ENCODE measurements around the gene COBL. TPM values are rescaled to one million over a fixed set of nuclear protein-coding genes. Genes with fewer than 3 reads are reported as not detected.

Gene COBL
- total and polyA plus RNA-seq, 8 donors = 7.4 to 32.0 (median 16.8) TPM

- no peak for TF ChIP-seq CTCF (IDR thresholded peaks at IDR 0.05)
- Histone ChIP-seq H3K9me3 (no peaks in the 10 kb centered on the region), H3K27ac (no peak overlapping the region), H3K4me3 (no peak overlapping the region), H3K4me1 (peaks cover 23 to 54% (median 28%) of the 10 kb centered on the region in 3 donors), H3K36me3 (peaks cover 0 to 12% (median 0%) of the 10 kb centered on the region in 3 donors), H3K27me3 (no peaks in the 10 kb centered on the region)
- ATAC-seq (no peak), DNase-seq (no peak), FAIRE-seq (no peak)
- intact Hi-C loops (cut with DNase I) = no loop called here
- 88 to 92% methylated on average over 13 of the region's 13 CpGs for WGBS, 2 donors
Observed at GRCh38 chr7:51029131-51029530, 287.5 kb downstream of the COBL start.

DNA sequence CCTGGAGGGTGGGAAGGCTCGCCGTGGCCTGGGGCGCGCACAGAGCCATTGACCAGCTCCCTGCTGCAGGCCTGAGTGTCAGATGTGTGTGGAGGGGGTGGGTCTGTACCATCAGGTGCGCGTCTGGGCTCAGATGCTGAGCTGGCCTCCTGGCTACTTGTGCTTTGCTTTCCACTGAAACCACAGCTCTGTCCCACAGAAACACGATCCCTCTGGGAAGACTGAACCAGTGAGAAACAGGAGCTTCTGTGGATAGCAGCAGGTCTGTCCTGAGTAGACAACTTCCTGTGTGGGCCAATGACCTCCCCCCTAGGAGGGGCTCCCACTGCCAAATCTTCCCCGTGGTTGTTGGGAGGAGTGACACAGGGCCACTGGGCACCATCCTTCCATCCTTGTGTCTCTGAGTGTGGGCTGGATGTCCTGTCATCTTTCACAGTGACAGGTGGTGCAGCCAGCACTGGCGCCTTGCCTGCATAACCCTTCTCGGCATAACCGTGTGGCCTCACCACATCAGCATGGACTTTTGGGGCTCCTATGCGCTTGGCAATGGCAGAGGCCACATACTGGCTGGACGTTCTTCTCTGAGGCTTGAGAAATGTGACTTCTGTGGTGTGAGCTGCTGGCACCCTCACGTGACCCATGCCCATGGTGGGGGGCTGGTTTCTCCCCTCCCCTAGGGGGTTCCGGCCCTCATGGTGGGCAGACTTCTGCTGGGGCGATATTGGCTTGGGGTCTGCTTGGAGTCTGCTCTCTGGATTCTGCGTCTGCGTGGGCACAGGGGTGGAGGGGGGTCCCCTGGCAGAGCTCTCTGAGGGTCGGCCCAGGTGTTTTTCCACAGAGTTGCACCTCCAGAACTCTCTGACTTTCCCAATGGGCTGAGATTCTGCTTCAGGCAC, 288.4 kb downstream of the COBL start:
- FAIRE-seq = no peak
- no peak for TF ChIP-seq CTCF (IDR thresholded peaks at IDR 0.05)
- no peak overlapping the region for H3K4me3 ChIP-seq
- no peak for ATAC-seq
- H3K27me3 ChIP-seq = no peaks in the 10 kb centered on the region
- intact Hi-C loops (cut with DNase I) = no loop called here
- H3K9me3 ChIP-seq = no peaks in the 10 kb centered on the region
- 92 to 96% methylated on average over 19 of the region's 19 CpGs for WGBS, 2 donors
- H3K36me3 ChIP-seq = peaks cover 0 to 12% (median 0%) of the 10 kb centered on the region in 3 donors
- H3K4me1 ChIP-seq = peaks cover 13 to 44% (median 19%) of the 10 kb centered on the region in 3 donors
- no peak for DNase-seq
- no peak overlapping the region for H3K27ac ChIP-seq

DNA sequence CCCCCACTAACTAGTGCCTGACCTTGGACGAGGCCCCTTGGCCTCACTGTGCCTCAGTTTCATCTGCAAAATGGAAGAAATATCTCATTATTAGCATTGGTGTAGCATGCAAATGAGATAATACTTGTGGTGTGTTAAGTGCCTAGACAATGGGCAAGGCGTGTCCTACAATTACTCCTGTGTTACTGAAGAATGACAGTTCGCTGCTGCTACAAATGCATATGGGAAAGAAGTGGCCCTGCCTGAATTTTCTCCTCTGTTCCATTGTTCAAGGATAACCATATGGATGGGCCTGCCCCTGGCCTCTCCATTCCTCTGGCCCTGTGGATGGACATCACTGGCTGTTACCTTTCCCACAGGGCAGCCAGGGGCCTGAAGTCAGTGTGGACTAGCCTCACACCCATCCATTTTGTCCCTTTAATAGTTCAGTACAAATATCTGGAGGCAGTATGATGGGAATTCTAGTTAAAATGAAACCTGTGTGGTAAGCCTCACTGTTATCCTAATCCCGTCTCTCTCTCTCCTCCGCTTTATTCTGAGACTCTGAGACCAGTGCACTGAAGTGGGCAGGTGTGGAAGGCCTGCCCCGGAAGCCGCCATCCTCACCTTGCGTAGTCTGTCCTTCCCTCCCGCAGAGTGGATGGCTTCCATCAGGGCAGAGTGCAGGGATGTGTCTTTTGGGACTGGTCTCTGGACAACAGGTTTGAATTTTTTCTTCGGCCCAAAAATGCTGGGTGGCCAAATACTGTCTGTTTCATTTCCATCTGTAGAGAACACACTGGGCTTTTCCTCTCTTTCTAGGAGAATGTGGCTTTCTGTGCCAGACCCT, 289.3 kb downstream of the COBL start:
- intact Hi-C loops (cut with DNase I) = no loop called here
- Histone ChIP-seq H3K4me1 (peaks cover 9 to 36% (median 11%) of the 10 kb centered on the region in 3 donors), H3K27me3 (no peaks in the 10 kb centered on the region), H3K4me3 (no peak overlapping the region), H3K27ac (no peak overlapping the region), H3K36me3 (peaks cover 0 to 12% (median 0%) of the 10 kb centered on the region in 3 donors), H3K9me3 (no peaks in the 10 kb centered on the region)
- WGBS, 2 donors = 94 to 97% methylated on average over 10 of the region's 10 CpGs
- ATAC-seq (no peak), DNase-seq (no peak), FAIRE-seq (no peak)
- no peak for TF ChIP-seq CTCF (IDR thresholded peaks at IDR 0.05)

- no peak for ATAC-seq
- H3K36me3 ChIP-seq = peaks cover 0 to 12% (median 0%) of the 10 kb centered on the region in 3 donors
- 96 to 98% methylated on average over 12 of the region's 12 CpGs for WGBS, 2 donors
- H3K9me3 ChIP-seq = no peaks in the 10 kb centered on the region
- no peak for DNase-seq
- intact Hi-C loops (cut with DNase I) = no loop called here
- no peak for TF ChIP-seq CTCF (IDR thresholded peaks at IDR 0.05)
- H3K27me3 ChIP-seq = no peaks in the 10 kb centered on the region
- H3K27ac ChIP-seq = no peak overlapping the region
- no peak overlapping the region for H3K4me3 ChIP-seq
- FAIRE-seq = no peak
- H3K4me1 ChIP-seq = peaks cover under 1 to 26% (median 1%) of the 10 kb centered on the region in 3 donors
Observed at GRCh38 chr7:51026341-51026740, 290.3 kb downstream of the COBL start.
